Colonic mucosa (tissue), 4 donors: ENCODE results near the gene SLC19A1. TPM values are rescaled to one million over a fixed set of nuclear protein-coding genes. Genes with fewer than 3 reads are reported as not detected.

Source experiments
- DNase-seq: peaks from one replicate; pipeline ENCODE4 v3.0.0-alpha.2; 2020
- H3K27ac ChIP-seq: fragments of 200-600 bp; one replicate; pipeline ENCODE4 v1.8.0; 2021
- H3K27me3 ChIP-seq: fragments of 200-600 bp; one replicate; pipeline ENCODE4 v1.8.0; 2021
- H3K36me3 ChIP-seq: fragments of 200-600 bp; one replicate; pipeline ENCODE4 v1.8.0; 2021
- H3K4me1 ChIP-seq: fragments of 200-600 bp; one replicate; pipeline ENCODE4 v1.8.0; 2021; ENCODE audit warnings: mild to moderate bottlenecking
- H3K4me3 ChIP-seq: fragments of 200-600 bp; one replicate; pipeline ENCODE4 v1.8.0; 2021
- H3K9ac ChIP-seq, 2 donors: one replicate each; pipeline ENCODE4 v1.7.0; 2013; ENCODE audit warnings: control low read depth in 2 of 2, low read depth in 2 of 2, low read length in 2 of 2
- H3K9me3 ChIP-seq: fragments of 200-600 bp; one replicate; pipeline ENCODE4 v1.8.0; 2021
- intact Hi-C: fragments of 100-400 bp; cut with DNase I; formaldehyde crosslinking; loops from one replicate; pipeline ENCODE4 v1.14.1; 2022
- total RNA-seq, 2 donors: library from RNA; stranded (reverse); fragmentation: NEBNext Ultra II Directional in 1 of 2; extraction: Animal tissue kit (Norgen Biotek cat#: 25700) in 1 of 2; gene quantifications; one replicate each; pipeline ENCODE4 v1.2.1, GENCODE V29; 2021
- TF ChIP-seq, protein P1 (sequence below): fragments of 200-600 bp; IDR thresholded peaks from one replicate; pipeline ENCODE4 v1.8.0; 2022; ENCODE audit warnings: antibody characterized with exemption, mild to moderate bottlenecking
- donor health status: healthy.
- donor health status: DM: no; HTN: no; CAD: no.
- donor health status: DM: no; HTN: no; CAD: no.

SLC19A1 gene
- total RNA-seq, 2 donors from 2014 or later = 10.7 to 25.3 TPM

GRCh38 chr21:45536301-45537081, 5.7 kb downstream of the SLC19A1 start:
- no peak overlapping the region for H3K4me3 ChIP-seq
- no peaks in the 10 kb centered on the region for H3K27me3 ChIP-seq
- H3K36me3 ChIP-seq = no peaks in the 10 kb centered on the region
- intact Hi-C loops = no loop called here
- TF ChIP-seq, protein P1, sequence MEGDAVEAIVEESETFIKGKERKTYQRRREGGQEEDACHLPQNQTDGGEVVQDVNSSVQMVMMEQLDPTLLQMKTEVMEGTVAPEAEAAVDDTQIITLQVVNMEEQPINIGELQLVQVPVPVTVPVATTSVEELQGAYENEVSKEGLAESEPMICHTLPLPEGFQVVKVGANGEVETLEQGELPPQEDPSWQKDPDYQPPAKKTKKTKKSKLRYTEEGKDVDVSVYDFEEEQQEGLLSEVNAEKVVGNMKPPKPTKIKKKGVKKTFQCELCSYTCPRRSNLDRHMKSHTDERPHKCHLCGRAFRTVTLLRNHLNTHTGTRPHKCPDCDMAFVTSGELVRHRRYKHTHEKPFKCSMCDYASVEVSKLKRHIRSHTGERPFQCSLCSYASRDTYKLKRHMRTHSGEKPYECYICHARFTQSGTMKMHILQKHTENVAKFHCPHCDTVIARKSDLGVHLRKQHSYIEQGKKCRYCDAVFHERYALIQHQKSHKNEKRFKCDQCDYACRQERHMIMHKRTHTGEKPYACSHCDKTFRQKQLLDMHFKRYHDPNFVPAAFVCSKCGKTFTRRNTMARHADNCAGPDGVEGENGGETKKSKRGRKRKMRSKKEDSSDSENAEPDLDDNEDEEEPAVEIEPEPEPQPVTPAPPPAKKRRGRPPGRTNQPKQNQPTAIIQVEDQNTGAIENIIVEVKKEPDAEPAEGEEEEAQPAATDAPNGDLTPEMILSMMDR = no peak
- H3K4me1 ChIP-seq = peaks cover 27% of the 10 kb centered on the region
- DNase-seq = no peak
- H3K9ac ChIP-seq = no peak overlapping the region
- H3K9me3 ChIP-seq = no peaks in the 10 kb centered on the region
- H3K27ac ChIP-seq = no peak overlapping the region

DNA sequence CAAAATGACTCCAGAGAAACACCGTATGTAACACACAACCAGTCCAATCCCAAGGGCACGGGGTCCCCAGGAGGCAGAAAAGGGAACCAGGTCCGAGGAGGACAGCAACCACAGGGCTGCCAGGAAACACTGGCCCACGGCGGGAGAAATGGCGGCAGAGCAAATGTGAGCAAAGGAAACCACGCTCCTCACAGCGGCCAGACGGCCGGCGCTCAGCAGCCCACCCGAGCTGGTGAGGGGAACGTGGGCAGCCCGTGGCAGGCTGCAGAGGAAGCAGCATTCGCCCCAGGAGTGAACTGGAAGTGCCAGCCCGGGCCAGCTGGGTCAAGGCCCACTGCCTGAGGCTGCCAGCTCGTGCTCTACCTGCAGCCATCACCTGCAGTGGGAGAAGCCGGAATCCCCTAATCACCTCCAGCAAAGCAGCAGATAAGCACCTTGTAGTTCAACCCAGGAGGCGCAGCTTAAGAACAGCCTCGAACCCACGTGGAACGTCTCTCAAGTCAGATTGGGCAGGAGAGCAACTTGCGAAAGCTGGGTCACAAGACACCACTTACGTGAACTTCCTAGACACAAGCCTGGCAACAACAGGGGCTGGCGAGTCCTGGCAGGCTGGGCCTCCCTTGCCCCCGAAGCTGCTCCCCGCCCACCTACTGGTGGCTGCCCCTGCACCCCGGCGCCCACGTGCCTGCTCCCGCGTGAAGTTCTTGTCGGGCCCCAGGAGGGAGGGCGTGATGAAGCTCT, 6.7 kb downstream of the SLC19A1 start:
- H3K9ac ChIP-seq = no peak overlapping the region
- peaks cover 22% of the 10 kb centered on the region for H3K4me1 ChIP-seq
- intact Hi-C loops = no loop called here
- TF ChIP-seq, protein P1 = no peak
- H3K27me3 ChIP-seq = no peaks in the 10 kb centered on the region
- no peaks in the 10 kb centered on the region for H3K9me3 ChIP-seq
- H3K36me3 ChIP-seq = no peaks in the 10 kb centered on the region
- no peak overlapping the region for H3K4me3 ChIP-seq
- DNase-seq = no peak
- H3K27ac ChIP-seq = no peak overlapping the region

DNA sequence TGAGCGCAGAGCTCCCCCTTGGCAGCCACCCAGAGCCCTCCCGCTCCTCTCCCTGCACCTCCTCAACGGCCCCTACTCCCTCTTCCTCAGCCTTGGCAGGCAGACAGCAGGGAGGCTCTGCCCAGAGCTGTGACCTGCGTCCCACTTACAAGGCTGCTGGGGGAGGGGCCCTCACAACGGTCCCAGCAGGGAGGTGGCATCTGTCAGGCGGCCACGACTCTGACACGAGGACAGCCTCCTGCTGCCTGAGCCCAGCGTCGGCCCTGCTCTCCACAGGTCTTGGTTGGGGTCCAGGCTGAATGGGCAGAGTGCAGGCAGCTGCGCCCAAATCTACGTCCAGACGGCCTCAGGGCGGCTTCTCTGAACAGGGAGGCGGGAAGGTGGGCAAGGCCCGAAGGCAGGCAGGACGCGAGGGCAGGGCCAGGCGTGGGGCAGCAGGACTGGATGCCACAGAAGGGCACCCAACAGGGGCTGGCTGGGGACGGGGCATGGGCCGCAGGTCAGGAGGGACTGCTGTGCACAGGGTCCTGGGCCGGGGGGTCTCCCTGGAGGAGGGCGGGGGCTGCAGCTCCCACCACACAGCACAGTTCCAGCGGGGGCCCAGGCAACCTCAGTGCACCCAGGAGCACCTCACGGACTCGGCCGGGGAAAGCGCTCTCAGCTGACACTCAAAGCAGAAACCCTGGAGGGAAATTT, 7.5 kb downstream of the SLC19A1 start:
- no peaks in the 10 kb centered on the region for H3K27me3 ChIP-seq
- peak; percentile 68 for DNase-seq
- no peak overlapping the region for H3K4me3 ChIP-seq
- intact Hi-C loops = no loop called here
- H3K36me3 ChIP-seq = no peaks in the 10 kb centered on the region
- peak overlapping the region in 1 of 2 donors; percentile 28 for H3K9ac ChIP-seq
- H3K27ac ChIP-seq = no peak overlapping the region
- H3K4me1 ChIP-seq = peaks cover 22% of the 10 kb centered on the region
- TF ChIP-seq, protein P1 = no peak
- no peaks in the 10 kb centered on the region for H3K9me3 ChIP-seq

DNA sequence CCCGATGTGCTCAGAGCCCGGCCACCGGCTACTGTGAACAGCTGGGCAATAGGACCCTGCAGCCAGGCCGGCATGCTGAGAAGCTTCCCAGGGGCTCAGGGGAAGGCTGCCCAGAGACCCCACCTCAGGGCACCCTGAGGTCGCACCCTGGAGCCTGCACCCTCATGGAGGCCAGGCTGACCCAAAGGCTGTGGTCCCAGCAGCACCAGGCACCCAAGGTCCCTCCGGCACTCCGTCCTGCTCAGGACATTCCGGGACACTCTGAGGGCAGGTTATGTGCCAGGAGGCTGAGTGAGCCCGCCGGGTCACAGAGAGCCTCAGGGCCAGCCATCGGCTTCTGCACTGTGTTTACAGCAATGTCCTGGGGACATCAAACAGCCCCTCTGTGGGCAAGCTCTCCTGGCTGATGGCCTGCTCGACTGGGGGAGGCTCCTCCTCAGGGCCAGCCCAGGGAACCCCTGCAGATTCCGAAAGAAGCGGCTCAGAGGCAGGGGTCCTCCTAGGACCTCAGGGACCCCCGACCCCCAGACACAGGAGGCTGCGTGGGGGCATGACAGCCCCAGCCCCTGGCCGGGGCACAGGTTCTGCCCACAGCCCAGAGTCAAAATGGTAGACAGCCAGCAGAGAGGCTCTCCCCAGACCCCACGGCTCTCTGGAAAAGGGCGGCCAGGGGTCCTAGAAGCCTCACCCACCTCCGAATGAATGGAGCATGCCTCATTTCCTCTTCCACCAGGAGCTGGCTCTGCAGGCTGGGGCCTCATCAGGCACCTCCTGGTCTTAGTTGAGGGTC, 8.2 kb downstream of the SLC19A1 start:
- Histone ChIP-seq H3K27me3 (no peaks in the 10 kb centered on the region), H3K4me3 (no peak overlapping the region), H3K36me3 (no peaks in the 10 kb centered on the region), H3K9me3 (no peaks in the 10 kb centered on the region), H3K9ac (peak overlapping the region; percentile 16 to 34), H3K4me1 (peaks cover 22% of the 10 kb centered on the region), H3K27ac (no peak overlapping the region)
- DNase-seq = no peak
- intact Hi-C loops = no loop called here
- TF ChIP-seq, protein P1 = no peak

DNA sequence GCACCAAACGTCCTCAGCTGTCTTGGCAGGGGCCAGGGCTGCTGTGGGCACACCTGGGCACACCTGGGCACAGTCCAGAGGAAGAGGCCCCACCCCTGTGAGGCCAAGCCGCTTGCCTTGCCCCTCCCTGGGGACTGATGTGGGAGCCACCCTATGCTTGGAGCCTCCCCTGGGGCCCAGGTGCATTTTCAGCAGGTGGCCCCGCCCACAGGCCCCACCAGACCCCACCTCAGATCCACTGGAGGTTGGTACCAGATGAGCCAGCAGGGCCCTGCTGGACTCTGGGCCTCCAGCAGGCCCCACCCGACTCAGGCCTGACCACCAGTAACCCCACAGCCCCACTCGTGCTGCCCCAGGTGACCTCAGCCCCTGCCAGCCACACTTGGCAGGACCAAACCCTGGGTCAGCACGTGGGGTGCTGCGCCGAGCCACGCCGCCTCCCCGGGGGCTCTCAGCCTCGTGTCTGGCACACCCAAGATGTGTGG, 8.8 kb downstream of the SLC19A1 start:
- peak overlapping the region; percentile 16 to 63 for H3K9ac ChIP-seq
- no peak overlapping the region for H3K4me3 ChIP-seq
- TF ChIP-seq, protein P1 = no peak
- H3K27ac ChIP-seq = peak overlapping the region; percentile 40
- DNase-seq = peak; percentile 85
- intact Hi-C loops = no loop called here
- H3K36me3 ChIP-seq = no peaks in the 10 kb centered on the region
- H3K27me3 ChIP-seq = no peaks in the 10 kb centered on the region
- H3K4me1 ChIP-seq = peaks cover 22% of the 10 kb centered on the region
- no peaks in the 10 kb centered on the region for H3K9me3 ChIP-seq
